HepG2 (cell line): ENCODE measurements around the gene SDC4. TPM values are rescaled to one million over a fixed set of nuclear protein-coding genes. Genes with fewer than 3 reads are reported as not detected.

Experiments used
- ARNT2 ChIP-seq: sonication (generic); formaldehyde crosslinking; IDR thresholded peaks from 2 replicates; pipeline ENCODE4 v1.8.0; 2022; ENCODE audit warnings: mild to moderate bottlenecking, low read depth, missing genetic modification reagents, moderate library complexity
- CBX1 ChIP-seq: IDR thresholded peaks from one replicate; pipeline ENCODE4 v1.6.1; 2016; ENCODE audit warnings: antibody characterized with exemption, low read depth
- CCDC6 ChIP-seq: sonication (generic); formaldehyde crosslinking; IDR thresholded peaks from 2 replicates; pipeline ENCODE4 v1.8.1; 2022; ENCODE audit warnings: mild to moderate bottlenecking, missing genetic modification reagents, moderate library complexity
- CHD4 ChIP-seq: fragments of 200-600 bp; sonication (generic); IDR thresholded peaks from 2 replicates; pipeline ENCODE4 v1.7.0; 2017; ENCODE audit warnings: mild to moderate bottlenecking, low read length, borderline replicate concordance
- DR1 ChIP-seq: sonication (generic); formaldehyde crosslinking; IDR thresholded peaks from 2 replicates; pipeline ENCODE4 v1.8.0; 2021; ENCODE audit warnings: mild to moderate bottlenecking, missing genetic modification reagents, inconsistent platforms
- EED ChIP-seq: sonication (generic); formaldehyde crosslinking; IDR thresholded peaks from 2 replicates; pipeline ENCODE4 v1.5.0; 2020; ENCODE audit warnings: mild to moderate bottlenecking, missing genetic modification reagents
- ELF1 ChIP-seq: sonication (generic); formaldehyde crosslinking; IDR thresholded peaks from 2 replicates; pipeline ENCODE4 v1.4.0; 2020; ENCODE audit warnings: missing genetic modification reagents
- ETV5 ChIP-seq: IDR thresholded peaks from 2 replicates; pipeline ENCODE4 v1.6.1; 2018; ENCODE audit warnings: missing biosample characterization, missing genetic modification reagents, inconsistent platforms, borderline replicate concordance
- HOXA5 ChIP-seq: sonication (generic); formaldehyde crosslinking; IDR thresholded peaks from 2 replicates; pipeline ENCODE4 v1.4.0; 2020; ENCODE audit warnings: missing genetic modification reagents
- MAFF ChIP-seq: IDR thresholded peaks from 2 replicates; pipeline ENCODE4 v1.6.1; 2011; ENCODE audit warnings: low read depth, low read length, improper control_type of control experiment
- POLR2AphosphoS5 ChIP-seq: IDR thresholded peaks from 2 replicates; pipeline ENCODE4 v1.6.1; 2012; ENCODE audit warnings: low read depth, low read length
- SRSF4 ChIP-seq: fragments of 200-400 bp; formaldehyde crosslinking; IDR thresholded peaks from one replicate; pipeline ENCODE4 v1.6.1; 2018; ENCODE audit warnings: mild to moderate bottlenecking, low read depth, low read length, moderate library complexity; ENCODE audit not compliant: poor library complexity, severe bottlenecking
- TGIF2 ChIP-seq: IDR thresholded peaks from 2 replicates; pipeline ENCODE4 v1.6.1; 2016; ENCODE audit warnings: control low read depth, missing compliant biosample characterization
- YEATS2 ChIP-seq: sonication (generic); formaldehyde crosslinking; IDR thresholded peaks from 2 replicates; pipeline ENCODE4 v1.4.0; 2020; ENCODE audit warnings: missing genetic modification reagents, borderline replicate concordance
- ZNF124 ChIP-seq: sonication (generic); formaldehyde crosslinking; IDR thresholded peaks from 2 replicates; pipeline ENCODE4 v1.4.0; 2020; ENCODE audit warnings: missing genetic modification reagents
- ZNF235 ChIP-seq: sonication (generic); formaldehyde crosslinking; IDR thresholded peaks from 2 replicates; pipeline ENCODE4 v1.8.1; 2023; ENCODE audit warnings: mild to moderate bottlenecking, missing genetic modification reagents, borderline replicate concordance
- ZNF318 ChIP-seq: sonication (generic); formaldehyde crosslinking; IDR thresholded peaks from 2 replicates; pipeline ENCODE4 v1.4.0; 2020; ENCODE audit warnings: mild to moderate bottlenecking, missing genetic modification reagents
- ZNF343 ChIP-seq: sonication (generic); formaldehyde crosslinking; IDR thresholded peaks from 2 replicates; pipeline ENCODE4 v1.4.0; 2020; ENCODE audit warnings: mild to moderate bottlenecking, missing genetic modification reagents
- ZNF503 ChIP-seq: sonication (generic); formaldehyde crosslinking; IDR thresholded peaks from 2 replicates; pipeline ENCODE4 v1.4.0; 2020; ENCODE audit warnings: missing genetic modification reagents
- ZNF660 ChIP-seq: sonication (generic); formaldehyde crosslinking; IDR thresholded peaks from 2 replicates; pipeline ENCODE4 v1.5.1; 2020; ENCODE audit warnings: mild to moderate bottlenecking, low read depth, missing genetic modification reagents, borderline replicate concordance
- ZNF839 ChIP-seq: sonication (generic); formaldehyde crosslinking; IDR thresholded peaks from 2 replicates; pipeline ENCODE4 v1.4.0; 2020; ENCODE audit warnings: missing genetic modification reagents, mild to moderate bottlenecking, borderline replicate concordance
- polyA plus RNA-seq, 8 experiments: library from polyadenylated mRNA; depleted of rRNA in 3 of 8; stranded (reverse) in 7 of 8; unstranded in 1 of 8; fragments of >200 nt; fragmentation: Illumina TruSeq in 4 of 8; extraction: Trizol in 4 of 8; gene quantifications; 2 replicates each; pipeline versions ENCODE4 v1.2.1 to v1.2.3, GENCODE V29; 2011 to 2016; ENCODE audit warnings: low read depth in 4 of 8, missing spikeins in 1 of 8, mixed read lengths in 1 of 8; ENCODE audit not compliant: insufficient read depth in 1 of 8
- total RNA-seq, 5 experiments: library from RNA; depleted of rRNA; stranded (reverse); fragments of >200 nt; fragmentation: Illumina TruSeq; extraction: Trizol; gene quantifications; 2 replicates each; pipeline ENCODE4 v1.2.3, GENCODE V29; 2016; ENCODE audit warnings: low read depth in 1 of 5

Gene SDC4
- total and polyA plus RNA-seq, 2 of the 13 experiments (the other 11 are each of a cell fraction or from before 2014, with no cell fraction given), result 49.0 to 65.1 TPM

- TF ChIP-seq ZNF318 (CRISPR knock-in tag), result peak; percentile 49; the same call in 1 of the 2 replicates
- 0 out of 2 replicates have a peak, but pooled peaks have one; percentile 28 for TF ChIP-seq ZNF839 (CRISPR knock-in tag)
- no peak; the same call in 1 of the 2 replicates for TF ChIP-seq CHD4
- TF ChIP-seq CCDC6, result no peak
- TF ChIP-seq MAFF, result no peak
- no peak for TF ChIP-seq TGIF2 (CRISPR knock-in tag)
- TF ChIP-seq CBX1, result no peak
- no peak for TF ChIP-seq YEATS2 (CRISPR knock-in tag)
- TF ChIP-seq ETV5 (CRISPR knock-in tag), result no peak
- no peak for TF ChIP-seq ARNT2
- TF ChIP-seq ZNF503 (CRISPR knock-in tag), result no peak
- TF ChIP-seq POLR2AphosphoS5, result no peak
- TF ChIP-seq EED (CRISPR knock-in tag), result no peak
- no peak for TF ChIP-seq ZNF235 (CRISPR knock-in tag)
- TF ChIP-seq ZNF124 (CRISPR knock-in tag), result no peak
- TF ChIP-seq DR1 (CRISPR knock-in tag), result no peak
- TF ChIP-seq ZNF660, result no peak
- TF ChIP-seq ELF1 (CRISPR knock-in tag), result no peak
- TF ChIP-seq SRSF4, result no peak
- no peak for TF ChIP-seq ZNF343 (CRISPR knock-in tag)
- no peak for TF ChIP-seq HOXA5 (CRISPR knock-in tag)
These were observed 808 bp downstream of the SDC4 start (continued) for GRCh38 chr20:45347297-45347935.
